Tibial nerve (tissue), 4 donors: ENCODE results near the gene SLC25A34.
A peak's percentile ranks its signal among the peaks of the same experiment; 100 is the strongest.

Experiments used
- CTCF ChIP-seq, 5 experiments: fragments of 200-600 bp in 3 of 5; fragments of 450-650 bp in 2 of 5; sonication (generic) in 3 of 5; IDR thresholded peaks; one replicate each; pipeline ENCODE4 v1.5.1; 2016 to 2019; ENCODE audit warnings: antibody characterized with exemption in 5 of 5, mild to moderate bottlenecking in 3 of 5, moderate library complexity in 2 of 5
- EP300 ChIP-seq, 2 donors: sonication (generic); formaldehyde crosslinking; IDR thresholded peaks; one replicate each; pipeline ENCODE4 v1.6.1; 2017; ENCODE audit warnings: antibody characterized with exemption in 2 of 2, mild to moderate bottlenecking in 1 of 2
- POLR2A ChIP-seq, 2 donors: fragments of 450-650 bp; IDR thresholded peaks; one replicate each; pipeline ENCODE4 v1.6.1; 2017; ENCODE audit warnings: antibody characterized with exemption in 2 of 2, mild to moderate bottlenecking in 2 of 2, moderate library complexity in 2 of 2

DNA sequence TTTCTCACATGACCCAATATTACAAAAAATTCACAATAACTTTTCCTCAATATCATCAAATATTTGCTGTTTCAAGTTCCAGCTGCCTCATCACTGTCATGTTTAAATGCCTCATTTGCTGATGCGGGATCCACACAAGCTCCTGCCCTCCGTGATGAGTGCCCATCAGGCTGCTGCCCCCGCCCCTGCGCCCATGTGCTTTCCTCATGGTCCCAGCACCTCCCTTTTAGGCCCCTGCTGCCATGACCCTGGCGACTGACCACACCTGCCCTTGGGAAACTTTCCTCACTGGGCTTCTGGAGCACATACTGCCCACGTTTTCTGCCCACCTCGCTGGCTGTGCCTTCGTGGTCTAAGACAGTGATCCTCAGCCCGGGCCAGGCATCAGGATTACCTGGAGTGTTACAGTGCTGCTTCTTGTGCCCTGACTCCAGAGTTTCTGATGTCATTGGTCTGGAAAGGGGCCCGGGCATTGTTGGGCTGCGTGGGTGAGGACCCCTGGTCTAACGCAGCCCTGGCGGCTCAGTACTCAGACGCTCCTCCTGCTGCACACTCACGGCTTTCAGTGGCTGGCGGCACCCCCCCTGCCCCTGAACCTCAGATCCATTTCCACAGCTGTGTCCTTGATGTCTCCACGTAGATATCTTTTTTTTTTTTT lies 31.4 kb upstream of the SLC25A34 start:
- TF ChIP-seq CTCF (IDR thresholded peaks at IDR 0.05): no peak
- peak in 1 of 2 donors; percentile 8 for TF ChIP-seq EP300 (IDR thresholded peaks at IDR 0.05)
- TF ChIP-seq POLR2A (IDR thresholded peaks at IDR 0.05): no peak
